Heart right ventricle (tissue), 16 donors: ENCODE measurements around the gene MTFR1L. TPM values are rescaled to one million over a fixed set of nuclear protein-coding genes. Genes with fewer than 3 reads are reported as not detected.

Experiments used
- ATAC-seq, 8 donors: fragments of 200-7000 bp; cut with Tn5 transposase; one replicate each; pipeline ENCODE4 v1.9.1; 2020; ENCODE audit warnings: mild to moderate bottlenecking in 8 of 8, moderate library complexity in 8 of 8, moderate number of reproducible peaks in 1 of 8
- DNase-seq, 2 donors: peaks; one replicate each; pipeline ENCODE4 v3.0.0-alpha.2; 2020
- H3K27ac ChIP-seq, 10 donors: fragments of 200-600 bp; sonication (generic) in 2 of 10; one replicate each; pipeline versions ENCODE4 v1.5.0 to v1.8.0; 2020 to 2022; ENCODE audit warnings: mild to moderate bottlenecking in 3 of 10
- H3K27me3 ChIP-seq, 7 donors: fragments of 200-600 bp; one replicate each; pipeline ENCODE4 v1.8.0; 2021 to 2022; ENCODE audit warnings: mild to moderate bottlenecking in 2 of 7
- H3K36me3 ChIP-seq, 9 donors: fragments of 200-600 bp; sonication (generic) in 1 of 9; one replicate each; pipeline versions ENCODE4 v1.5.0 to v1.8.0; 2020 to 2022; ENCODE audit warnings: mild to moderate bottlenecking in 2 of 9
- H3K4me1 ChIP-seq, 9 donors: fragments of 200-600 bp; sonication (generic) in 1 of 9; one replicate each; pipeline versions ENCODE4 v1.5.0 to v1.8.0; 2020 to 2022; ENCODE audit warnings: mild to moderate bottlenecking in 4 of 9
- H3K4me3 ChIP-seq, 10 donors: fragments of 200-600 bp; sonication (generic) in 2 of 10; one replicate each; pipeline versions ENCODE4 v1.5.0 to v1.8.0; 2020 to 2022; ENCODE audit warnings: mild to moderate bottlenecking in 7 of 10, moderate library complexity in 2 of 10
- H3K9me3 ChIP-seq, 11 donors: fragments of 200-600 bp in 10 of 11; sonication (generic) in 2 of 11; one replicate each; pipeline versions ENCODE4 v1.5.0 to v1.8.0; 2013 to 2022; ENCODE audit warnings: mild to moderate bottlenecking in 2 of 11, control low read depth in 1 of 11, moderate library complexity in 1 of 11
- CTCF ChIP-seq, 9 donors: fragments of 200-600 bp; sonication (generic) in 2 of 9; IDR thresholded peaks; one replicate each; pipeline versions ENCODE4 v1.5.0 to v1.8.0; 2021 to 2022; ENCODE audit warnings: antibody characterized with exemption in 9 of 9, mild to moderate bottlenecking in 5 of 9, moderate library complexity in 1 of 9
- WGBS, 2 donors: extraction: QIAGEN DNeasy Blood & Tissue Kit; methylation state at CpG; one replicate each; pipeline ENCODE4 v1.1.7; 2013; ENCODE audit warnings: inconsistent platforms in 1 of 2; 5-methylcytosine and 5-hydroxymethylcytosine counted together
- intact Hi-C, 10 donors: fragments of 100-400 bp; cut with DNase I; formaldehyde crosslinking; loops; one replicate each; pipeline versions ENCODE4 v1.11.1 to v1.14.2; 2022
- polyA plus RNA-seq, 2 donors: library from polyadenylated mRNA; stranded (reverse); fragments of 200-250 nt; gene quantifications; one replicate each; pipeline ENCODE4 v1.2.3, GENCODE V29; 2013
- total RNA-seq, 10 donors: library from RNA; stranded (reverse); fragmentation: NEBNext Ultra II Directional in 3 of 10; extraction: Animal tissue kit (Norgen Biotek cat#: 25700) in 3 of 10; gene quantifications; one replicate each; pipeline versions ENCODE4 v1.2.1 to v1.2.4, GENCODE V29; 2021 to 2023
- donor health status: Arrhythmogenic right ventricular cardiomyopathy.
- donor health status: ischemic (EF 13 %, LVEDD 7.1; RV severe dilation, severe dysfunction).
- donor health status: healthy with polysubstance abuse.
- donor health status: DM: no; HTN: yes; CAD: no.
- donor health status: DM: no; HTN: no; CAD: no.
- donor health status: ischemic (EF 25% LVEDD 6.9; RV normal size, moderate dysfunction).
- donor health status: ischemic (EF 25% LVEDD 5.7; RV mildly dilated, moderate dysfunction).
- donor health status: healthy.
- donor health status: DM: yes; HTN: yes; CAD: no.
- donor health status: Ischemic cardiomyopathy.
- donor health status: ischemic (EF 35%, LVEDD 5.7; RV mildly dilated, moderate dysfunction).
- donor health status: nonischemic (EF 11% LVEDD 7.7; RV severe dilation, severe dysfunction).
- donor health status: DM: yes; HTN: yes; CAD: no.
- donor health status: PGD.
- donor health status: ischemic (EF 29% LVEDD 5.4; RV normal size, mild dysfunction).
- donor health status: nonischemic (EF 23%, LVEDD 6.1; RV moderate dilation, normal function).

MTFR1L gene
- total and polyA plus RNA-seq, 12 donors: 91.1 to 264 (median 223) TPM

GRCh38 chr1:25781130-25781433 lies 38.7 kb upstream of the MTFR1L start:
- TF ChIP-seq CTCF (IDR thresholded peaks at IDR 0.05): no peak
- Histone ChIP-seq H3K9me3 (no peaks in the 10 kb centered on the region), H3K27ac (no peak overlapping the region), H3K27me3 (no peaks in the 10 kb centered on the region), H3K36me3 (peaks cover 0 to 31% (median 7%) of the 10 kb centered on the region in 9 donors), H3K4me3 (no peak overlapping the region), H3K4me1 (peaks cover 0 to 35% (median 10%) of the 10 kb centered on the region in 9 donors)
- no peak for ATAC-seq
- no peak for DNase-seq
- intact Hi-C loops: loop anchor here in 1 of 10 donors (5.0 kb wide), 1 partner anchor 39 kb away; no protein-coding TSS in a partner anchor
- WGBS, 2 donors: 82 to 91% methylated on average over 3 of the region's 3 CpGs

GRCh38 chr1:25782608-25783201 lies 37.0 kb upstream of the MTFR1L start:
- DNase-seq (no peak), ATAC-seq (no peak)
- TF ChIP-seq CTCF (IDR thresholded peaks at IDR 0.05): no peak
- Histone ChIP-seq H3K36me3 (peaks cover 0 to 27% (median 0%) of the 10 kb centered on the region in 9 donors), H3K4me3 (no peak overlapping the region), H3K9me3 (no peaks in the 10 kb centered on the region), H3K27ac (no peak overlapping the region), H3K27me3 (no peaks in the 10 kb centered on the region), H3K4me1 (peaks cover 2 to 49% (median 15%) of the 10 kb centered on the region in 9 donors)
- 68 to 69% methylated on average over 18 of the region's 18 CpGs for WGBS, 2 donors
- intact Hi-C loops: loop anchor here in 1 of 10 donors (5.0 kb wide), 1 partner anchor 40 kb away; no protein-coding TSS in a partner anchor

- WGBS, 2 donors: 38 to 56% methylated on average over 9 of the region's 9 CpGs
- H3K9me3 ChIP-seq: no peaks in the 10 kb centered on the region
- no peak for TF ChIP-seq CTCF (IDR thresholded peaks at IDR 0.05)
- H3K4me3 ChIP-seq: no peak overlapping the region
- ATAC-seq (peak; percentile 46 to 85 (median 73)), DNase-seq (peak; percentile 69)
- H3K27me3 ChIP-seq: no peaks in the 10 kb centered on the region
- peak overlapping the region in 6 of 10 donors; percentile 15 to 56 (median 46) for H3K27ac ChIP-seq
- H3K4me1 ChIP-seq: peaks cover 2 to 49% (median 15%) of the 10 kb centered on the region in 9 donors
- intact Hi-C loops: loop anchor here in 1 of 10 donors (5.0 kb wide), 1 partner anchor 42 kb away; no protein-coding TSS in a partner anchor
- peaks cover 0 to 13% (median 0%) of the 10 kb centered on the region in 9 donors for H3K36me3 ChIP-seq
Observed at GRCh38 chr1:25784575-25785051, 35.1 kb upstream of the MTFR1L start.

- no peaks in the 10 kb centered on the region for H3K27me3 ChIP-seq
- no peaks in the 10 kb centered on the region for H3K9me3 ChIP-seq
- DNase-seq (no peak), ATAC-seq (no peak)
- H3K36me3 ChIP-seq: peaks cover 0 to 13% (median 0%) of the 10 kb centered on the region in 9 donors
- H3K27ac ChIP-seq: peak overlapping the region in 5 of 10 donors; percentile 37 to 56 (median 53)
- H3K4me1 ChIP-seq: peaks cover 2 to 49% (median 15%) of the 10 kb centered on the region in 9 donors
- no peak overlapping the region for H3K4me3 ChIP-seq
- WGBS, 2 donors: 82% methylated on average over 10 of the region's 10 CpGs
- intact Hi-C loops: no loop called here
- TF ChIP-seq CTCF (IDR thresholded peaks at IDR 0.05): no peak
Observed at GRCh38 chr1:25785333-25786067, 34.3 kb upstream of the MTFR1L start.
